ENCODE measurements around the gene IRF2. TPM values are rescaled to one million over a fixed set of nuclear protein-coding genes. Genes with fewer than 3 reads are reported as not detected.

Gene IRF2
- total RNA-seq, 4 donors from 2014 or later, result 32.3 to 50.1 (median 36.4) TPM

GRCh38 chr4:184408021-184408683, 66.2 kb downstream of the IRF2 start:
- H3K27ac ChIP-seq (replicated peaks in 1 of 4), result peak overlapping the region; percentile 42 to 71 (median 58)
- TF ChIP-seq CTCF (IDR thresholded peaks at IDR 0.05) (no peak), POLR2A (IDR thresholded peaks at IDR 0.05; ENCODE audit: low read depth) (no peak), EP300 (IDR thresholded peaks at IDR 0.05) (no peak), POLR2AphosphoS5 (IDR thresholded peaks at IDR 0.05) (no peak)
- H3K27me3 ChIP-seq, result no peaks in the 10 kb centered on the region
- H3K4me3 ChIP-seq, result no peak overlapping the region
- H3K36me3 ChIP-seq, result peaks cover 16 to 85% (median 46%) of the 10 kb centered on the region in 4 donors
- H3K9me3 ChIP-seq, result no peaks in the 10 kb centered on the region
- no peak for DNase-seq (ENCODE audit: extremely low spot score)
- H3K4me1 ChIP-seq, result peaks cover 28 to 40% (median 31%) of the 10 kb centered on the region in 4 donors
- 59% methylated on average over 8 of the region's 8 CpGs for WGBS
- intact Hi-C loops (cut with DNase I), result no loop called here

DNA sequence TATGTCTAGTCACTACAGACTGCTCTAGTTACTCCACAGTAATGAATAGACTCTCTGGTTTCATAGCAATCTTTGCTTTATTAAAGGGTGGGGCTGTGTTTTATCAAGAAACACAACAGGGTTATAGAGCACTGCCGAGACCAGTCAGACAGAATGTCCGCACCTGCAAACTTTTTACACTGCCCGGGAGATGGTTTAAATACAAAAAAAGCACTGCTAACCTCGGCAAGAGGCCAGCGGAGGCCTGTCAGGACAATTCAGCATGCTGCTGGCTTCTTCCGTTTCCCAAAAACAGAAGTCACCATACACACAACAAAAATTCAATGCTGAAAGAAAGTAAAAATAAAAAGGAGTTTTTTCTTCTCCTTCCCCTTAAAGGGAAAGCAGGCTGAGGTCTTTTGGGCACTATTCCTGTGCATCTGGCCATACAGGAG, 67.4 kb downstream of the IRF2 start:
- no peak for DNase-seq (ENCODE audit: extremely low spot score)
- peak overlapping the region; percentile 42 to 71 (median 58) for H3K27ac ChIP-seq (replicated peaks in 1 of 4)
- H3K4me1 ChIP-seq, result peaks cover 32 to 34% (median 34%) of the 10 kb centered on the region in 4 donors
- no peak for TF ChIP-seq POLR2A (IDR thresholded peaks at IDR 0.05; ENCODE audit: low read depth)
- no peak overlapping the region for H3K4me3 ChIP-seq
- H3K36me3 ChIP-seq, result peaks cover 16 to 88% (median 51%) of the 10 kb centered on the region in 4 donors
- intact Hi-C loops (cut with DNase I), result no loop called here
- no peaks in the 10 kb centered on the region for H3K27me3 ChIP-seq
- 32% methylated on average over 6 of the region's 6 CpGs for WGBS
- no peaks in the 10 kb centered on the region for H3K9me3 ChIP-seq

DNA sequence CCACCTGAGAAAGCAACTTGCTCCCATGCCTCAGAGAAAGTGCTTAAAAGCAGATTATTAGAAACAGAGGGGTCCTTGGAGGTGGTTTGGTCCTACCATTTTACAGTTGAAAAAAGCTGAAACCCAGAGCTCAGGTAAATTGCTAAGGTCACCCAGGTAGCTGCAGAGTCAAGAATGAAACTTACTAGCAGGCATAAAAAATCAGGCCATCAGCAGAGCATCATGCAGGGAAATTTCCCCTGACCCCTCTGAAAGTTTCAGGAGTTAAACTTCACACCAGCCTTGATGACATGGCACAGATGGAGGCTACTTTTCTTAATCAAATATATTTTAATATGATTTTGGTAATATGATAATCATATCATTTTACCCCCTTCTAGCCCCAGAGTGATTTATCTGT, 70.3 kb downstream of the IRF2 start:
- intact Hi-C loops (cut with DNase I), result loop anchor here (5.0 kb wide), 1 partner anchor 133 kb away; no protein-coding TSS in a partner anchor

DNA sequence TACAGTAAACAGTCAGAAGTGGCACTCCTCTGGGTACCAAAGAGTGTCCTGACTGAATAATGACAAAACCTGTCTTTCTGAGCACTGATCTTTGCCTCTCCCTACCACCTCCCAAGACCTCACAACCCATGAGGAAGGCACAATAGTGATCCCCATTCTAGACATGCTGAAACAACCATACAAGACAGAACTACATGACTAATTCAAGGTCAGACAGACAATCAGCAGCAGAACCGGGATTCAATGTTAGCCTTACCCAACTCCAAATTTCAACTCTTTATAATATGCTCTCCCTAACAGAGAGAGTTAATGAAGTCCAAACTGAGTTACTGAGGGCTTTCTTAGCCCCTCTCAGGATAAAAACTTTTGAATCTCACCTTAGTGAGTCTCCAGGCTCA, 71.0 kb downstream of the IRF2 start:
- no peaks in the 10 kb centered on the region for H3K9me3 ChIP-seq
- 63% methylated on average over 1 of the region's 1 CpG for whole genome bisulfite sequencing
- intact Hi-C loops (cut with DNase I), result loop anchor here (5.0 kb wide), 1 partner anchor 134 kb away; no protein-coding TSS in a partner anchor
- no peak overlapping the region for H3K4me3 ChIP-seq
- no peak overlapping the region for H3K27ac ChIP-seq (replicated peaks in 1 of 4)
- peaks cover 23 to 80% (median 60%) of the 10 kb centered on the region in 4 donors for H3K36me3 ChIP-seq
- H3K4me1 ChIP-seq, result peaks cover 30 to 45% (median 36%) of the 10 kb centered on the region in 4 donors
- no peaks in the 10 kb centered on the region for H3K27me3 ChIP-seq
- DNase-seq (ENCODE audit: extremely low spot score), result no peak
- TF ChIP-seq POLR2A (IDR thresholded peaks at IDR 0.05; ENCODE audit: low read depth), result no peak
- TF ChIP-seq CTCF (IDR thresholded peaks at IDR 0.05), result no peak
- no peak for TF ChIP-seq POLR2AphosphoS5 (IDR thresholded peaks at IDR 0.05)
- no peak for TF ChIP-seq EP300 (IDR thresholded peaks at IDR 0.05)

More for the DNA sequence above, 70.3 kb downstream of the IRF2 start:
- Histone ChIP-seq H3K27me3 (no peaks in the 10 kb centered on the region), H3K9me3 (no peaks in the 10 kb centered on the region), H3K4me3 (no peak overlapping the region), H3K36me3 (peaks cover 17 to 80% (median 54%) of the 10 kb centered on the region in 4 donors), H3K27ac (replicated peaks in 1 of 4) (no peak overlapping the region), H3K4me1 (peaks cover 33 to 52% (median 42%) of the 10 kb centered on the region in 4 donors)
- TF ChIP-seq POLR2AphosphoS5 (IDR thresholded peaks at IDR 0.05), result no peak
- TF ChIP-seq CTCF (IDR thresholded peaks at IDR 0.05), result no peak
- no peak for TF ChIP-seq EP300 (IDR thresholded peaks at IDR 0.05)
- TF ChIP-seq POLR2A (IDR thresholded peaks at IDR 0.05; ENCODE audit: low read depth), result no peak
- no peak for DNase-seq (ENCODE audit: extremely low spot score)

- no peak for TF ChIP-seq POLR2AphosphoS5 (IDR thresholded peaks at IDR 0.05)
- no peak for TF ChIP-seq CTCF (IDR thresholded peaks at IDR 0.05)
- TF ChIP-seq EP300 (IDR thresholded peaks at IDR 0.05), result no peak
- no peak for TF ChIP-seq POLR2A (IDR thresholded peaks at IDR 0.05; ENCODE audit: low read depth)
- H3K9me3 ChIP-seq, result no peaks in the 10 kb centered on the region
- 83% methylated on average over 14 of the region's 14 CpGs for WGBS
- H3K27me3 ChIP-seq, result no peaks in the 10 kb centered on the region
- H3K27ac ChIP-seq (replicated peaks in 1 of 4), result no peak overlapping the region
- H3K4me1 ChIP-seq, result peaks cover 31 to 42% (median 36%) of the 10 kb centered on the region in 4 donors
- no peak for DNase-seq (ENCODE audit: extremely low spot score)
- no peak overlapping the region for H3K4me3 ChIP-seq
- intact Hi-C loops (cut with DNase I), result loop anchor here (5.0 kb wide), 1 partner anchor 134 kb away; no protein-coding TSS in a partner anchor
- peaks cover 29 to 80% (median 65%) of the 10 kb centered on the region in 4 donors for H3K36me3 ChIP-seq
Observed at GRCh38 chr4:184402740-184403383, 71.5 kb downstream of the IRF2 start.
